GM12865 (cell line): ENCODE data around the gene SRPK3.
"Not testable (repeated sequence)": the region's sequence is repeated elsewhere in the genome, so short reads cannot be mapped to it uniquely, and the experiment has no call there.

Experiments
- DNase-seq: peaks from one replicate; pipeline ENCODE4 v3.0.0; 2010; ENCODE audit warnings: low read depth
- H3K4me3 ChIP-seq: 2 replicates; pipeline ENCODE4 v1.5.1; 2011; ENCODE audit warnings: mild to moderate bottlenecking, low read depth, low read length, control low read depth
- CTCF ChIP-seq: IDR thresholded peaks from 2 replicates; pipeline ENCODE4 v1.5.1; 2011; ENCODE audit warnings: low read length, control low read depth, low read depth, inconsistent platforms; ENCODE audit not compliant: insufficient read depth; ENCODE audit errors: missing control alignments

Gene SRPK3

GRCh38 chrX:153736071-153736820 is 44.6 kb upstream of the SRPK3 start:
- no peak overlapping the region for H3K4me3 ChIP-seq
- TF ChIP-seq CTCF, result no peak
- no peak for DNase-seq

GRCh38 chrX:153736871-153737441 is 43.9 kb upstream of the SRPK3 start:
- DNase-seq, result no peak
- no peak for TF ChIP-seq CTCF
- no peak overlapping the region for H3K4me3 ChIP-seq

- no peak overlapping the region for H3K4me3 ChIP-seq
- no peak for TF ChIP-seq CTCF
- DNase-seq, result no peak
These were observed 42.7 kb upstream of the SRPK3 start for GRCh38 chrX:153738056-153738605.

- TF ChIP-seq CTCF, result no peak
- no peak overlapping the region for H3K4me3 ChIP-seq
- no peak for DNase-seq
These were observed 40.9 kb upstream of the SRPK3 start for GRCh38 chrX:153739754-153740486.

GRCh38 chrX:153740631-153741222 is 40.1 kb upstream of the SRPK3 start:
- no peak overlapping the region for H3K4me3 ChIP-seq
- DNase-seq, result no peak
- TF ChIP-seq CTCF, result no peak

GRCh38 chrX:153741446-153741845 is 39.4 kb upstream of the SRPK3 start:
- H3K4me3 ChIP-seq, result no peak overlapping the region
- TF ChIP-seq CTCF, result no peak
- no peak for DNase-seq

- DNase-seq, H3K4me3 ChIP-seq: not testable (repeated sequence)
These were observed 38.7 kb upstream of the SRPK3 start for GRCh38 chrX:153742111-153742510.

GRCh38 chrX:153742796-153743467 is 37.9 kb upstream of the SRPK3 start:
- DNase-seq, H3K4me3 ChIP-seq: not testable (repeated sequence)

- not testable (repeated sequence) for H3K4me3 ChIP-seq, DNase-seq
These were observed 37.2 kb upstream of the SRPK3 start for GRCh38 chrX:153743468-153744209.
